DND-41 (cell line): Measurements from ENCODE around the gene PPM1E.

ENCODE experiments used
- CTCF ChIP-seq: IDR thresholded peaks from 2 replicates; pipeline ENCODE4 v1.5.1; 2012; ENCODE audit warnings: borderline replicate concordance, low read length, moderate library complexity, mild to moderate bottlenecking; ENCODE audit not compliant: poor library complexity, severe bottlenecking; ENCODE audit errors: extremely low read depth
- EZH2 ChIP-seq: IDR thresholded peaks from 3 replicates; pipeline ENCODE4 v1.6.1; 2012; ENCODE audit warnings: borderline replicate concordance, low read depth, mild to moderate bottlenecking, moderate library complexity, low read length, inconsistent platforms; ENCODE audit not compliant: severe bottlenecking

- TF ChIP-seq CTCF (no peak), EZH2 (no peak)
These were observed 76.1 kb downstream of the PPM1E start for GRCh38 chr17:58831780-58832179.
